Mammary epithelial cell (primary cell): ENCODE measurements around the gene CCDC102B.

Source experiments
- CTCF ChIP-seq, 2 donors: IDR thresholded peaks in 1 of 2; conservative IDR thresholded peaks in 1 of 2; 2 replicates each; pipeline ENCODE4 v1.5.1; 2011 to 2012; ENCODE audit warnings: inconsistent platforms in 2 of 2, low read length in 2 of 2, mild to moderate bottlenecking in 2 of 2, control low read depth in 1 of 2, low read depth in 1 of 2; ENCODE audit not compliant: insufficient read depth in 1 of 2; ENCODE audit errors: extremely low read depth in 1 of 2
- EZH2 ChIP-seq: IDR thresholded peaks from 2 replicates; pipeline ENCODE4 v1.6.1; 2012; ENCODE audit warnings: low read length, inconsistent platforms, borderline replicate concordance

- TF ChIP-seq CTCF (conservative IDR thresholded peaks at IDR 0.05 in 1 of 2, IDR thresholded peaks at IDR 0.05 in 1 of 2; ENCODE audit: extremely low read depth in 1 of 2, insufficient read depth in 1 of 2, low read depth in 1 of 2, low read length in 2 of 2) (no peak), EZH2 (no peak)
Measured at GRCh38 chr18:68944826-68945225, 146.9 kb downstream of the CCDC102B start.
